SK-N-SH (cell line): ENCODE data around the gene UBAP2L. TPM values are rescaled to one million over a fixed set of nuclear protein-coding genes. Genes with fewer than 3 reads are reported as not detected.

ENCODE experiments used
- CTCF ChIA-PET: fragments of 300-600, 350-600 bp; formaldehyde crosslinking; extraction: SDS; loops from one replicate; lab custom pipeline; 2021; lab: Yijun Ruan, JAX
- POLR2A ChIA-PET: fragments of 350-600 bp; sonication (Branson Sonifier 250); formaldehyde crosslinking; extraction: SDS; loops from one replicate; lab custom pipeline; 2020; ENCODE audit warnings: antibody characterized with exemption, inconsistent platforms; lab: Yijun Ruan, JAX
- DNase-seq: peaks from one replicate; pipeline ENCODE4 v3.0.0; 2012
- H2AFZ ChIP-seq: fragments of 200-600 bp; sonication (generic); 2 replicates; pipeline ENCODE4 v1.8.1; 2016; ENCODE audit warnings: antibody characterized with exemption, mild to moderate bottlenecking, low read depth
- H3F3A ChIP-seq: fragments of 200-600 bp; sonication (generic); replicated peaks from 2 replicates; pipeline ENCODE3; 2016; ENCODE audit warnings: antibody characterized with exemption, mild to moderate bottlenecking; ENCODE audit not compliant: insufficient read depth
- H3K27ac ChIP-seq, 2 experiments: fragments of 200-500 bp in 1 of 2; fragments of 200-600 bp in 1 of 2; sonication (Bioruptor generic) in 1 of 2; sonication (generic), shearing (Covaris generic) in 1 of 2; 2 replicates each; pipeline versions ENCODE4 v1.5.1 to v1.6.1; 2014 to 2016; ENCODE audit warnings: low read depth in 2 of 2, inconsistent platforms in 1 of 2, low read length in 1 of 2, mild to moderate bottlenecking in 1 of 2, mixed read lengths in 1 of 2
- H3K27me3 ChIP-seq: fragments of 200-600 bp; sonication (generic), shearing (Covaris generic); 2 replicates; pipeline ENCODE4 v1.6.1; 2016; ENCODE audit warnings: mixed run types; ENCODE audit not compliant: insufficient read depth
- H3K36me3 ChIP-seq, 2 experiments: fragments of 200-500 bp in 1 of 2; fragments of 200-600 bp in 1 of 2; sonication (Bioruptor generic) in 1 of 2; sonication (generic) in 1 of 2; replicated peaks in 1 of 2; 2 replicates each; pipeline versions ENCODE3 to v1.5.1; 2014 to 2016; ENCODE audit warnings: low read length in 1 of 2, mild to moderate bottlenecking in 1 of 2; ENCODE audit not compliant: insufficient read depth in 2 of 2, control insufficient read depth in 1 of 2
- H3K4me1 ChIP-seq, 2 experiments: fragments of 200-500 bp in 1 of 2; fragments of 200-600 bp in 1 of 2; sonication (Bioruptor generic) in 1 of 2; sonication (generic), shearing (Covaris generic) in 1 of 2; 2 replicates each; pipeline versions ENCODE4 v1.5.1 to v1.6.1; 2014 to 2016; ENCODE audit warnings: low read depth in 1 of 2, low read length in 1 of 2, mixed run types in 1 of 2; ENCODE audit not compliant: insufficient read depth in 2 of 2, control insufficient read depth in 1 of 2
- H3K4me2 ChIP-seq: fragments of 200-600 bp; sonication (generic), shearing (Covaris generic); 2 replicates; pipeline ENCODE4 v1.6.1; 2017; ENCODE audit warnings: mixed run types
- H3K4me3 ChIP-seq, 2 experiments: fragments of 200-500 bp in 1 of 2; fragments of 200-600 bp in 1 of 2; sonication (Bioruptor generic) in 1 of 2; sonication (generic), shearing (Covaris generic) in 1 of 2; 2 replicates each; pipeline versions ENCODE4 v1.5.1 to v1.8.1; 2014 to 2016; ENCODE audit warnings: low read depth in 2 of 2, inconsistent platforms in 1 of 2, low read length in 1 of 2, mild to moderate bottlenecking in 1 of 2, mixed read lengths in 1 of 2, moderate library complexity in 1 of 2
- H3K79me2 ChIP-seq: fragments of 200-600 bp; sonication (generic); 2 replicates; pipeline ENCODE4 v1.8.1; 2017; ENCODE audit warnings: mild to moderate bottlenecking; ENCODE audit not compliant: insufficient read depth
- H3K9ac ChIP-seq: fragments of 200-600 bp; sonication (generic); 2 replicates; pipeline ENCODE4 v1.6.1; 2017; ENCODE audit warnings: mixed run types
- H3K9me2 ChIP-seq: fragments of 200-600 bp; sonication (generic); 2 replicates; pipeline ENCODE4 v1.6.1; 2017; ENCODE audit warnings: mixed run types
- H3K9me3 ChIP-seq: fragments of 200-600 bp; sonication (generic); 2 replicates; pipeline ENCODE4 v1.6.1; 2017; ENCODE audit warnings: mixed run types, mild to moderate bottlenecking, moderate library complexity
- H4K20me1 ChIP-seq: fragments of 200-600 bp; sonication (generic); 2 replicates; pipeline ENCODE4 v1.6.1; 2017; ENCODE audit warnings: mild to moderate bottlenecking, mixed run types; ENCODE audit not compliant: insufficient read depth
- CHD2 ChIP-seq: fragments of 150-350 bp; IDR thresholded peaks from 2 replicates; pipeline ENCODE4 v1.6.1; 2018; ENCODE audit warnings: low read length; ENCODE audit not compliant: partially characterized antibody
- ELF1 ChIP-seq: IDR thresholded peaks from 2 replicates; pipeline ENCODE4 v1.4.0; 2012
- EP300 ChIP-seq, 2 experiments: IDR thresholded peaks; 2 replicates each; pipeline versions ENCODE4 v1.4.0 to v1.6.1; 2012; ENCODE audit warnings: borderline replicate concordance in 1 of 2, low read depth in 1 of 2, low read length in 1 of 2
- EZH2phosphoT487 ChIP-seq: fragments of 200-600 bp; sonication (generic); IDR thresholded peaks from 2 replicates; pipeline ENCODE4 v1.6.1; 2017; ENCODE audit warnings: low read depth, mixed run types, mild to moderate bottlenecking, antibody characterized with exemption, moderate library complexity, borderline replicate concordance
- FOSL2 ChIP-seq: IDR thresholded peaks from 2 replicates; pipeline ENCODE4 v1.4.0; 2012; ENCODE audit warnings: low read depth, mild to moderate bottlenecking, moderate library complexity, borderline replicate concordance
- FOXJ3 ChIP-seq: sonication (generic); formaldehyde crosslinking; IDR thresholded peaks from 2 replicates; pipeline ENCODE4 v1.5.1; 2020; ENCODE audit warnings: mild to moderate bottlenecking, missing genetic modification reagents
- GATA2 ChIP-seq: sonication (generic); formaldehyde crosslinking; IDR thresholded peaks from 2 replicates; pipeline ENCODE4 v1.5.0; 2020; ENCODE audit warnings: mild to moderate bottlenecking, missing genetic modification reagents
- MEF2A ChIP-seq: IDR thresholded peaks from 2 replicates; pipeline ENCODE4 v1.4.0; 2012; ENCODE audit warnings: low read depth, borderline replicate concordance
- NFIC ChIP-seq: IDR thresholded peaks from 2 replicates; pipeline ENCODE4 v1.4.0; 2012; ENCODE audit warnings: borderline replicate concordance
- PBX3 ChIP-seq: IDR thresholded peaks from 2 replicates; pipeline ENCODE4; 2012
- POLR2AphosphoS5 ChIP-seq: IDR thresholded peaks from 2 replicates; pipeline ENCODE4 v1.6.1; 2012; ENCODE audit warnings: low read depth, low read length
- RCOR1 ChIP-seq: fragments of 150-350 bp; IDR thresholded peaks from 2 replicates; pipeline ENCODE4 v1.6.1; 2017; ENCODE audit warnings: antibody characterized with exemption, low read length
- RXRA ChIP-seq: IDR thresholded peaks from 2 replicates; pipeline ENCODE4 v1.4.0; 2012; ENCODE audit warnings: low read depth, mild to moderate bottlenecking, borderline replicate concordance
- SMC3 ChIP-seq: IDR thresholded peaks from 2 replicates; pipeline ENCODE4 v1.6.1; 2012; ENCODE audit warnings: low read depth, low read length, improper control_type of control experiment
- TAF1 ChIP-seq: IDR thresholded peaks from 2 replicates; pipeline ENCODE4 v1.6.1; 2012; ENCODE audit warnings: low read depth, mild to moderate bottlenecking, low read length, moderate library complexity, borderline replicate concordance
- TCF12 ChIP-seq: IDR thresholded peaks from 2 replicates; pipeline ENCODE4 v1.4.0; 2012
- TEAD4 ChIP-seq: IDR thresholded peaks from 2 replicates; pipeline ENCODE4 v1.4.0; 2012; ENCODE audit warnings: mild to moderate bottlenecking, borderline replicate concordance; ENCODE audit not compliant: insufficient read depth
- USF2 ChIP-seq: fragments of 150-350 bp; IDR thresholded peaks from 2 replicates; pipeline ENCODE4 v1.6.1; 2017; ENCODE audit warnings: antibody characterized with exemption, low read length, low read depth, borderline replicate concordance
- YY1 ChIP-seq: IDR thresholded peaks from 2 replicates; pipeline ENCODE4 v1.4.0; 2012; ENCODE audit warnings: low read depth, mild to moderate bottlenecking
- ZBTB33 ChIP-seq: IDR thresholded peaks from 2 replicates; pipeline ENCODE4 v1.4.0; 2012; ENCODE audit warnings: low read depth, borderline replicate concordance
- WGBS: methylation state at CpG from one replicate; pipeline ENCODE4 v1.1.6; 2017; ENCODE audit warnings: low lambda C conversion rate; 5-methylcytosine and 5-hydroxymethylcytosine counted together
- polyA plus RNA-seq, 3 experiments: library from polyadenylated mRNA; depleted of rRNA; stranded (reverse); fragments of >200 nt; gene quantifications; 2 replicates each; pipeline ENCODE4 v1.2.3, GENCODE V29; 2012

Gene UBAP2L
- polyA plus RNA-seq, 1 of the 3 experiments (the other 2 are of a cell fraction) = 161 TPM

- Histone ChIP-seq H3K79me2 (peaks cover 94% of the 10 kb centered on the region), H3K9ac (peak overlapping the region; percentile 97), H3K27ac (peak overlapping the region; percentile 91 to 95), H3F3A (peaks cover 4% of the 10 kb centered on the region), H3K4me2 (peak overlapping the region; percentile 76), H3K9me3 (no peaks in the 10 kb centered on the region), H3K36me3 (peaks cover 41 to 47% of the 10 kb centered on the region in 2 experiments), H3K27me3 (no peaks in the 10 kb centered on the region), H4K20me1 (peaks cover 35% of the 10 kb centered on the region)
- ChIA-PET POLR2A (interaction anchor here (0.7 to 1.5 kb wide), 7 partner anchors 10 to 494 kb away, joined by 3 to 6 read pairs (median 4); partner anchors contain the start of genes GATAD2B and RPS27), CTCF (interaction anchor here (1.0 kb wide), 2 partner anchors 21 to 23 kb away, joined by 3 read pairs; no protein-coding TSS in a partner anchor)
- DNase-seq = no peak
- TF ChIP-seq FOSL2 = no peak
- no peak for TF ChIP-seq CHD2
- no peak for TF ChIP-seq GATA2 (CRISPR knock-in tag)
- TF ChIP-seq RCOR1 = no peak
- no peak for TF ChIP-seq MEF2A
- TF ChIP-seq ZBTB33 = no peak
- TF ChIP-seq RXRA = no peak
- no peak for TF ChIP-seq ELF1
- no peak for TF ChIP-seq SMC3
- TF ChIP-seq POLR2AphosphoS5 = no peak
- TF ChIP-seq EP300 (IDR thresholded peaks at IDR 0.05; ENCODE audit: borderline replicate concordance in 1 of 2, low read depth in 1 of 2, low read length in 1 of 2) = no peak
- TF ChIP-seq PBX3 = no peak
- TF ChIP-seq NFIC = no peak
- TF ChIP-seq TEAD4 = no peak
- no peak for TF ChIP-seq YY1
- TF ChIP-seq TAF1 = no peak
- no peak for TF ChIP-seq FOXJ3 (CRISPR knock-in tag)
- no peak for TF ChIP-seq EZH2phosphoT487
- TF ChIP-seq TCF12 = no peak
- TF ChIP-seq USF2 = no peak
- TF ChIP-seq, all 33 proteins: peak for 0
- Histone ChIP-seq H3K9me2 (no peaks in the 10 kb centered on the region), H3K4me1 (peaks cover 16 to 30% of the 10 kb centered on the region in 2 experiments), H3K4me3 (peak overlapping the region; percentile 82 to 84), H2AFZ (no peak overlapping the region)
- WGBS = 1% methylated on average over 12 of the region's 33 CpGs
Measured at GRCh38 chr1:154220970-154221277, 169 bp downstream of the UBAP2L start.
